ENCODE results near the gene CASP12. TPM values are rescaled to one million over a fixed set of nuclear protein-coding genes. Genes with fewer than 3 reads are reported as not detected.

CASP12 gene
- polyA plus RNA-seq, 1 donor (not counting 4 experiments of a cell fraction or from before 2014, with no cell fraction given) = not detected

GRCh38 chr11:104895634-104896033 lies 2.6 kb downstream of the CASP12 start:
- no peaks in the 10 kb centered on the region for H3K9me3 ChIP-seq (ENCODE audit: control insufficient read depth, low read depth, low read length)
- H3K4me3 ChIP-seq (ENCODE audit: control insufficient read depth in 2 of 3, extremely low read depth in 1 of 3, insufficient read depth in 2 of 3, low read depth in 1 of 3, low read length in 3 of 3) = no peak overlapping the region
- no peak for DNase-seq (ENCODE audit: low read depth, low spot score)
- H4K20me1 ChIP-seq (ENCODE audit: control insufficient read depth, extremely low read depth, insufficient read depth, low read length) = no peaks in the 10 kb centered on the region
- no peak overlapping the region for H3K9ac ChIP-seq (ENCODE audit: control insufficient read depth, extremely low read depth, insufficient read depth, low read length)
- H3K27ac ChIP-seq (ENCODE audit: control insufficient read depth, insufficient read depth, low read length) = no peak overlapping the region
- no peak overlapping the region for H3K4me2 ChIP-seq (ENCODE audit: control insufficient read depth, extremely low read depth, insufficient read depth, low read depth, low read length)
- H3K27me3 ChIP-seq (ENCODE audit: control insufficient read depth, extremely low read depth, insufficient read depth, low read length) = no peaks in the 10 kb centered on the region
- FAIRE-seq = no peak
- dilution Hi-C loops (cut with MboI; ENCODE audit: extremely low pct_ligation_motif_present, low sequenced_read_pairs) = no loop called here
- H3K9me1 ChIP-seq (ENCODE audit: control insufficient read depth, extremely low read depth, insufficient read depth, low read length) = no peaks in the 10 kb centered on the region
- H2AFZ ChIP-seq (ENCODE audit: control insufficient read depth, low read length) = no peak overlapping the region
- H3K79me2 ChIP-seq (ENCODE audit: control insufficient read depth, insufficient read depth, low read length) = no peaks in the 10 kb centered on the region
- H3K36me3 ChIP-seq (ENCODE audit: control insufficient read depth in 2 of 2, extremely low read depth in 1 of 2, insufficient read depth in 2 of 2, low read length in 2 of 2) = no peaks in the 10 kb centered on the region
- no peaks in the 10 kb centered on the region for H3K4me1 ChIP-seq (ENCODE audit: control insufficient read depth, extremely low read depth, insufficient read depth, low read length)
- TF ChIP-seq CTCF (optimal IDR thresholded peaks at IDR 0.05 in 1 of 3, IDR thresholded peaks at IDR 0.05 in 1 of 3, conservative IDR thresholded peaks at IDR 0.05 in 1 of 3; ENCODE audit: extremely low read depth in 1 of 3, insufficient read depth in 2 of 3, low read length in 3 of 3) (no peak), EZH2 (IDR thresholded peaks at IDR 0.05; ENCODE audit: low read length) (no peak)

- no peaks in the 10 kb centered on the region for H3K9me1 ChIP-seq (ENCODE audit: control insufficient read depth, extremely low read depth, insufficient read depth, low read length)
- no peak overlapping the region for H3K27ac ChIP-seq (ENCODE audit: control insufficient read depth, insufficient read depth, low read length)
- no peaks in the 10 kb centered on the region for H3K4me1 ChIP-seq (ENCODE audit: control insufficient read depth, extremely low read depth, insufficient read depth, low read length)
- H2AFZ ChIP-seq (ENCODE audit: control insufficient read depth, low read length) = no peak overlapping the region
- H3K4me2 ChIP-seq (ENCODE audit: control insufficient read depth, extremely low read depth, insufficient read depth, low read depth, low read length) = no peak overlapping the region
- DNase-seq (ENCODE audit: low read depth, low spot score) (no peak), FAIRE-seq (no peak)
- H4K20me1 ChIP-seq (ENCODE audit: control insufficient read depth, extremely low read depth, insufficient read depth, low read length) = no peaks in the 10 kb centered on the region
- TF ChIP-seq EZH2 (IDR thresholded peaks at IDR 0.05; ENCODE audit: low read length) (no peak), CTCF (optimal IDR thresholded peaks at IDR 0.05 in 1 of 3, IDR thresholded peaks at IDR 0.05 in 1 of 3, conservative IDR thresholded peaks at IDR 0.05 in 1 of 3; ENCODE audit: extremely low read depth in 1 of 3, insufficient read depth in 2 of 3, low read length in 3 of 3) (no peak)
- no peak overlapping the region for H3K4me3 ChIP-seq (ENCODE audit: control insufficient read depth in 2 of 3, extremely low read depth in 1 of 3, insufficient read depth in 2 of 3, low read depth in 1 of 3, low read length in 3 of 3)
- no peak overlapping the region for H3K9ac ChIP-seq (ENCODE audit: control insufficient read depth, extremely low read depth, insufficient read depth, low read length)
- no peaks in the 10 kb centered on the region for H3K27me3 ChIP-seq (ENCODE audit: control insufficient read depth, extremely low read depth, insufficient read depth, low read length)
- no peaks in the 10 kb centered on the region for H3K9me3 ChIP-seq (ENCODE audit: control insufficient read depth, low read depth, low read length)
- H3K79me2 ChIP-seq (ENCODE audit: control insufficient read depth, insufficient read depth, low read length) = no peaks in the 10 kb centered on the region
- no peaks in the 10 kb centered on the region for H3K36me3 ChIP-seq (ENCODE audit: control insufficient read depth in 2 of 2, extremely low read depth in 1 of 2, insufficient read depth in 2 of 2, low read length in 2 of 2)
- dilution Hi-C loops (cut with MboI; ENCODE audit: extremely low pct_ligation_motif_present, low sequenced_read_pairs) = no loop called here
Measured at GRCh38 chr11:104893876-104894275, 4.4 kb downstream of the CASP12 start.

Measured in keratinocyte (primary cell).